ENCODE measurements around the gene LRP11. TPM values are rescaled to one million over a fixed set of nuclear protein-coding genes. Genes with fewer than 3 reads are reported as not detected.
A peak's percentile ranks its signal among the peaks of the same experiment; 100 is the strongest.

Gene LRP11
- total RNA-seq, 4 donors from 2014 or later: 14.1 to 41.8 (median 31.7) TPM

GRCh38 chr6:149891259-149891658 lies 27.1 kb upstream of the LRP11 start:
- no peak overlapping the region for H3K4me3 ChIP-seq
- WGBS, 2 donors: 82 to 89% methylated on average over 3 of the region's 3 CpGs
- TF ChIP-seq EP300 (IDR thresholded peaks at IDR 0.05) (no peak), POLR2A (IDR thresholded peaks at IDR 0.05) (no peak), CTCF (IDR thresholded peaks at IDR 0.05) (no peak)
- H3K9me3 ChIP-seq: no peaks in the 10 kb centered on the region
- no peak overlapping the region for H3K27ac ChIP-seq
- no peaks in the 10 kb centered on the region for H3K36me3 ChIP-seq
- DNase-seq (ENCODE audit: low spot score in 2 of 2): no peak
- H3K27me3 ChIP-seq: no peaks in the 10 kb centered on the region
- H3K4me1 ChIP-seq: peaks cover 0 to 25% (median 12%) of the 10 kb centered on the region in 4 donors

- no peaks in the 10 kb centered on the region for H3K9me3 ChIP-seq
- H3K36me3 ChIP-seq: no peaks in the 10 kb centered on the region
- H3K27me3 ChIP-seq: no peaks in the 10 kb centered on the region
- no peak overlapping the region for H3K4me3 ChIP-seq
- 55 to 61% methylated on average over 6 of the region's 6 CpGs for WGBS, 2 donors
- H3K4me1 ChIP-seq: peaks cover 0 to 18% (median 6%) of the 10 kb centered on the region in 4 donors
- H3K27ac ChIP-seq: peak overlapping the region in 1 of 4 donors; percentile 15
- TF ChIP-seq EP300 (IDR thresholded peaks at IDR 0.05) (no peak), POLR2A (IDR thresholded peaks at IDR 0.05) (no peak), CTCF (IDR thresholded peaks at IDR 0.05) (no peak)
- no peak for DNase-seq (ENCODE audit: low spot score in 2 of 2)
Measured at GRCh38 chr6:149890629-149891045, 26.5 kb upstream of the LRP11 start.

GRCh38 chr6:149889326-149889725 lies 25.2 kb upstream of the LRP11 start:
- H3K27ac ChIP-seq: no peak overlapping the region
- WGBS, 2 donors: 69 to 77% methylated on average over 7 of the region's 7 CpGs
- no peaks in the 10 kb centered on the region for H3K27me3 ChIP-seq

GRCh38 chr6:149888659-149889058 lies 24.5 kb upstream of the LRP11 start:
- no peaks in the 10 kb centered on the region for H3K36me3 ChIP-seq
- no peaks in the 10 kb centered on the region for H3K27me3 ChIP-seq
- WGBS, 2 donors: 60 to 64% methylated on average over 1 of the region's 1 CpG
- no peaks in the 10 kb centered on the region for H3K9me3 ChIP-seq
- TF ChIP-seq EP300 (IDR thresholded peaks at IDR 0.05) (no peak), CTCF (IDR thresholded peaks at IDR 0.05) (no peak), POLR2A (IDR thresholded peaks at IDR 0.05) (no peak)
- no peak overlapping the region for H3K4me3 ChIP-seq
- peaks cover 0 to 7% (median 0%) of the 10 kb centered on the region in 4 donors for H3K4me1 ChIP-seq
- DNase-seq (ENCODE audit: low spot score in 2 of 2): no peak
- H3K27ac ChIP-seq: no peak overlapping the region

More at GRCh38 chr6:149889326-149889725, 25.2 kb upstream of the LRP11 start:
- no peak for TF ChIP-seq POLR2A (IDR thresholded peaks at IDR 0.05)
- DNase-seq (ENCODE audit: low spot score in 2 of 2): no peak
- H3K36me3 ChIP-seq: no peaks in the 10 kb centered on the region
- no peaks in the 10 kb centered on the region for H3K9me3 ChIP-seq
- no peak overlapping the region for H3K4me3 ChIP-seq
- peaks cover 0 to 7% (median 0%) of the 10 kb centered on the region in 4 donors for H3K4me1 ChIP-seq

- no peak for DNase-seq (ENCODE audit: low spot score in 2 of 2)
- no peak overlapping the region for H3K27ac ChIP-seq
- H3K9me3 ChIP-seq: no peaks in the 10 kb centered on the region
- H3K4me3 ChIP-seq: no peak overlapping the region
- TF ChIP-seq POLR2A (IDR thresholded peaks at IDR 0.05): no peak
- no peak for TF ChIP-seq EP300 (IDR thresholded peaks at IDR 0.05)
- no peak for TF ChIP-seq CTCF (IDR thresholded peaks at IDR 0.05)
- peaks cover 0 to 7% (median 0%) of the 10 kb centered on the region in 4 donors for H3K4me1 ChIP-seq
- no peaks in the 10 kb centered on the region for H3K36me3 ChIP-seq
- WGBS, 2 donors: 66 to 88% methylated on average over 9 of the region's 9 CpGs
- H3K27me3 ChIP-seq: no peaks in the 10 kb centered on the region
Measured at GRCh38 chr6:149888093-149888492, 23.9 kb upstream of the LRP11 start.

GRCh38 chr6:149887343-149887742 lies 23.2 kb upstream of the LRP11 start:
- TF ChIP-seq POLR2A (IDR thresholded peaks at IDR 0.05) (no peak), CTCF (IDR thresholded peaks at IDR 0.05) (no peak), EP300 (IDR thresholded peaks at IDR 0.05) (no peak)
- H3K4me3 ChIP-seq: no peak overlapping the region
- H3K9me3 ChIP-seq: no peaks in the 10 kb centered on the region
- WGBS, 2 donors: 80 to 88% methylated on average over 3 of the region's 3 CpGs
- DNase-seq (ENCODE audit: low spot score in 2 of 2): no peak
- peaks cover 0 to 7% (median 0%) of the 10 kb centered on the region in 4 donors for H3K4me1 ChIP-seq
- H3K27ac ChIP-seq: no peak overlapping the region
- H3K36me3 ChIP-seq: no peaks in the 10 kb centered on the region
- H3K27me3 ChIP-seq: no peaks in the 10 kb centered on the region
